ENCODE measurements around the gene CELF4. TPM values are rescaled to one million over a fixed set of nuclear protein-coding genes. Genes with fewer than 3 reads are reported as not detected.

The CELF4 gene
- total RNA-seq, 3 donors from 2014 or later: 1.0 TPM; not detected in 2

DNA sequence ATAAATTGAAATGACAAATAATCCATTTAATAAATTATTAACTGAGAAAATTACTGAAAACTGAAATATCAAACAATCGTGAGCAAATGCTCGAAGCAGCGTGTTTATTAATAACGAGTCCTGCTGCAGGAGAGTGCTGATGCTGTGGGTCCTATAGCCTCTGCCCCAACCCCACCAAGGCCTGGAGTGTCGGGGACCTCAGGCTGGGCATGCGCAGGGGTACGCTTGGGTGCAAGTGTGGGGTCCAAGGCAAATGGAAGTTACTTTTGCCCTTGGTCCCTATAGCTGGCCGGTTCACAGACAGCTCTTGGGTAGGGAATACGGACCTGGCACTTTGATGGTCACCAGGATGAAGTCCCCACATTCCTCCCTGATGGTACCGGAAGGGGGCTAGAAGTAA, 43.3 kb upstream of the CELF4 start:
- DNase-seq (ENCODE audit: low spot score in 2 of 2): no peak

DNA sequence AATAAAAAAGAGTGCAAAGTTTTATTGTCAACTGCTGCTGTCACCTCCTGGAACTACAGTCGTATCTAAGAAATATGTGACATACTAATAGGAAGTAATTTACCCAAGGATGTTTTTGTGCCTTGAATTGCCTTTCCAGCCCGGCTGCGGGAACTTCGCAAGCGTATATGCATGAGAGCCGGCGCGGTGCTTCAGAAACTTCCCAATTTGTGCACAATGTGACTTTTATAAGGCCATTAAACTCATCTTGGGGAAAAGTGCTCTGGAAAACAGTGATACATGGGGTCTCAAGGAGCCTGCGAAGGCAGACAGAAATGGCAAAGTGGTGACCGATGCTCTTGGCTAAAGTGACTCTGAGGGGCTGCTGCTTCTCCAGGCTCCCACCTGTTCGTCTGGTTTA, 41.7 kb upstream of the CELF4 start:
- intact Hi-C loops (cut with DNase I; ENCODE audit: low total_unique reads): no loop called here
- TF ChIP-seq POLR2A (IDR thresholded peaks at IDR 0.05) (no peak), POLR2AphosphoS5 (IDR thresholded peaks at IDR 0.05) (no peak)
- TF ChIP-seq, protein P1, sequence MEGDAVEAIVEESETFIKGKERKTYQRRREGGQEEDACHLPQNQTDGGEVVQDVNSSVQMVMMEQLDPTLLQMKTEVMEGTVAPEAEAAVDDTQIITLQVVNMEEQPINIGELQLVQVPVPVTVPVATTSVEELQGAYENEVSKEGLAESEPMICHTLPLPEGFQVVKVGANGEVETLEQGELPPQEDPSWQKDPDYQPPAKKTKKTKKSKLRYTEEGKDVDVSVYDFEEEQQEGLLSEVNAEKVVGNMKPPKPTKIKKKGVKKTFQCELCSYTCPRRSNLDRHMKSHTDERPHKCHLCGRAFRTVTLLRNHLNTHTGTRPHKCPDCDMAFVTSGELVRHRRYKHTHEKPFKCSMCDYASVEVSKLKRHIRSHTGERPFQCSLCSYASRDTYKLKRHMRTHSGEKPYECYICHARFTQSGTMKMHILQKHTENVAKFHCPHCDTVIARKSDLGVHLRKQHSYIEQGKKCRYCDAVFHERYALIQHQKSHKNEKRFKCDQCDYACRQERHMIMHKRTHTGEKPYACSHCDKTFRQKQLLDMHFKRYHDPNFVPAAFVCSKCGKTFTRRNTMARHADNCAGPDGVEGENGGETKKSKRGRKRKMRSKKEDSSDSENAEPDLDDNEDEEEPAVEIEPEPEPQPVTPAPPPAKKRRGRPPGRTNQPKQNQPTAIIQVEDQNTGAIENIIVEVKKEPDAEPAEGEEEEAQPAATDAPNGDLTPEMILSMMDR (IDR thresholded peaks at IDR 0.05): no peak
- H3K4me3 ChIP-seq: no peak overlapping the region

More for the DNA sequence above, 43.3 kb upstream of the CELF4 start:
- H3K27me3 ChIP-seq: peaks cover 0 to 3% of the 10 kb centered on the region in 2 donors
- no peaks in the 10 kb centered on the region for H3K36me3 ChIP-seq
- H3K9me3 ChIP-seq: peaks cover 0 to 2% of the 10 kb centered on the region in 2 donors
- H3K27ac ChIP-seq: no peak overlapping the region
- no peak overlapping the region for H3K4me3 ChIP-seq
- intact Hi-C loops (cut with DNase I; ENCODE audit: low total_unique reads): no loop called here
- TF ChIP-seq, protein P1 (IDR thresholded peaks at IDR 0.05): no peak
- TF ChIP-seq POLR2AphosphoS5 (IDR thresholded peaks at IDR 0.05): no peak
- TF ChIP-seq POLR2A (IDR thresholded peaks at IDR 0.05): no peak
- no peaks in the 10 kb centered on the region for H3K4me1 ChIP-seq

DNA sequence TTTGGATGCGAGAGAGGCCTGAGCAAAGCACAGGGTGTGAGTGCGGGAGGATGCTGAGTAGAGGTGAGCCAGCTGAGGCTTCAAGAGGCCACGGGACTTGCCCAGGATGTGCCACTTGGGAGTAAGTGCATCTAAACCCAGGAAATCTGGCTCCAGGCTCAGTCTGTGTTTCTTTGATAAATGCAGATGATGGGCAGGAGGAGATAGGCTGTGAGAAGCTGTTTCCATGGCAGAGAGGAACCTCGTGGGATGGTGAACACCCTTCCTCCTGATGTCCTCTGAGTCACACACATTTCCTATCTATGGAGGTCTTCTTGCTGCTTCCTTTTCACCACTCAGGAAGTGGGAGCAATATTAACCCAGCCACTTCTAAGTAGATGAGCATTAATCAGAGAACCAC, 38.4 kb upstream of the CELF4 start:
- Histone ChIP-seq H3K36me3 (no peaks in the 10 kb centered on the region), H3K27ac (no peak overlapping the region), H3K9me3 (peaks cover 0 to 7% of the 10 kb centered on the region in 2 donors), H3K4me1 (no peaks in the 10 kb centered on the region), H3K27me3 (no peaks in the 10 kb centered on the region), H3K4me3 (no peak overlapping the region)
- intact Hi-C loops (cut with DNase I; ENCODE audit: low total_unique reads): no loop called here
- no peak for TF ChIP-seq POLR2AphosphoS5 (IDR thresholded peaks at IDR 0.05)
- TF ChIP-seq, protein P1 (IDR thresholded peaks at IDR 0.05): no peak
- TF ChIP-seq POLR2A (IDR thresholded peaks at IDR 0.05): no peak
- no peak for DNase-seq (ENCODE audit: low spot score in 2 of 2)

More for the DNA sequence above, 41.7 kb upstream of the CELF4 start:
- H3K36me3 ChIP-seq: no peaks in the 10 kb centered on the region
- H3K27me3 ChIP-seq: peaks cover 0 to 3% of the 10 kb centered on the region in 2 donors
- no peak for DNase-seq (ENCODE audit: low spot score in 2 of 2)
- peaks cover 0 to 7% of the 10 kb centered on the region in 2 donors for H3K9me3 ChIP-seq
- H3K4me1 ChIP-seq: no peaks in the 10 kb centered on the region
- H3K27ac ChIP-seq: no peak overlapping the region

DNA sequence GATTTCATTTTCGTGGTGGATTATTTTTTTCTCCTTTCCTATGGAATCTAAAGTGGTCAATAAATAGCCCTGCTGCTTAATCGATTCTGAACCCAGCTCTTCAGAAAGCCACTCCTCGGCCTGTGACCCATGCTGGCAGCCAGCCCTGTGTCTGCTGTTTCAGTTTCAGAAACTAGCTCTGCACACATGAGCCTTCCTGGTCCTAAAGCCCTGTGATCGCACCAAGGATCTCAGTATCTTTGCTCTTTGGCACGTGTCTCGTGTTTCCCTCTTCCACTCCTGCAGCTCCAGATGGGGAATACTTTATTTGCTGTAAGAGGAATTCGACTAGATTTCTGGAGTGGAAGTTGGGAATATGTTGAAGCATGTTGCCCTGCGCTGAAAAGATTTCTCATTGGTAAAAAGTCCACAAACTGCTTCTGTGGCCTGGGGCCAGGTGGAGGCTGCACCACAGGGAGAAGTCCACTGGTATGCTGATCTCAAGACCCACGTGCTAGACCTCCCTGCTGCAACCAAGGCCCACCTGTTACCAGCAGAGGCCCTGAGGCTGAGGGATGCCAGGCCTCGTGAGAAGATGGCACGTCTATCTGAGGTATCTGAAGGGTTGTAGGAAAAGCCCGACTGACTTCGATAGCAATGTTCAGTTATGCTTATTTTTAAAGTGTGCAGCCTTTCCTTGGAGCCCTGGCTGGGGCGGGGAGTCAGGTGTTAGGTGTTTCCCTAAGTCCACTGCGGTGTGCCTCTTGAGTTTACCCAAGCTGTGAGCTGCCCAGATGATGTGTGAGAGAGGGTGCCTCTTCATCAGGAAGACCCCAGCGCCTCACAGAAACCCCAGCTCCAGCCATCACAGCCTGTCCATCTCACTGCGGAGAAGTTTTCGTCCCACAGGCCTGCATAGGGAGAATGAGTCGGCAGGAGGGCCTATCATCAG, 33.6 kb upstream of the CELF4 start:
- Histone ChIP-seq H3K27ac (no peak overlapping the region), H3K4me1 (no peaks in the 10 kb centered on the region), H3K9me3 (peaks cover 0 to 7% of the 10 kb centered on the region in 2 donors), H3K27me3 (no peaks in the 10 kb centered on the region), H3K4me3 (no peak overlapping the region), H3K36me3 (no peaks in the 10 kb centered on the region)
- TF ChIP-seq POLR2AphosphoS5 (IDR thresholded peaks at IDR 0.05) (no peak), POLR2A (IDR thresholded peaks at IDR 0.05) (no peak)
- TF ChIP-seq, protein P1 (IDR thresholded peaks at IDR 0.05): no peak
- no peak for DNase-seq (ENCODE audit: low spot score in 2 of 2)
- intact Hi-C loops (cut with DNase I; ENCODE audit: low total_unique reads): no loop called here

DNA sequence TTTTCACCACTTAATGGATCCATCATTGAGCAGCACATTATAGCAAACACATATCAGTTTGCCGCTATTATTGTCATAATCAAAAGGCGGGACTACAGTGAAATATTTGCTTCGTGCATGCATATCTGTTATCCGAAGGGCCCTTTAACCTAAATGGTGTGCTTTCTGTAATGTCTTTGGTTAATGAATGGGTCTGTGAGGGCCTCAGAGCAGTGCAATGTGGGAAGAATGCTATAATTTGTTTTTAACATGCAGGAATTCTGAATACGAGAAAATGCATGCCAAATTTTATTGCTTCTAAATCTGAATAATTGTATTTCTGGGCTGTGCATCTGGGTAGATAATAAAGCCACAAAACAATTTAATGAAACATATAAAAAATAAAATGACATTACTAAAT, 32.8 kb upstream of the CELF4 start:
- H3K27ac ChIP-seq: no peak overlapping the region
- intact Hi-C loops (cut with DNase I; ENCODE audit: low total_unique reads): no loop called here
- DNase-seq (ENCODE audit: low spot score in 2 of 2): no peak
- no peaks in the 10 kb centered on the region for H3K36me3 ChIP-seq
- H3K9me3 ChIP-seq: peaks cover 0 to under 1% of the 10 kb centered on the region in 2 donors
- TF ChIP-seq, protein P1 (IDR thresholded peaks at IDR 0.05): no peak
- TF ChIP-seq POLR2A (IDR thresholded peaks at IDR 0.05): no peak
- TF ChIP-seq POLR2AphosphoS5 (IDR thresholded peaks at IDR 0.05): no peak
- H3K4me1 ChIP-seq: no peaks in the 10 kb centered on the region
- no peaks in the 10 kb centered on the region for H3K27me3 ChIP-seq
- no peak overlapping the region for H3K4me3 ChIP-seq

All from breast epithelium (tissue), 4 donors.